NCI-H1436 (cell line): Measurements from ENCODE around the gene TBC1D25.

Experiments
- DNase-seq: peaks from one replicate; lab custom pipeline; 2025; lab: John Stamatoyannopoulos, UW

Gene TBC1D25

GRCh38 chrX:48601741-48602394, 62.4 kb downstream of the TBC1D25 start:
- DNase-seq, result no peak

- DNase-seq, result no peak
These were observed 65.2 kb downstream of the TBC1D25 start for GRCh38 chrX:48604701-48605100.

GRCh38 chrX:48606091-48606490, 66.6 kb downstream of the TBC1D25 start:
- DNase-seq, result no peak

- no peak for DNase-seq
These were observed 72.2 kb downstream of the TBC1D25 start for GRCh38 chrX:48611703-48612102.
